ENCODE data around the gene C16orf96. TPM values are rescaled to one million over a fixed set of nuclear protein-coding genes. Genes with fewer than 3 reads are reported as not detected.

The C16orf96 gene
- total RNA-seq, 6 experiments from 2014 or later = 0.06 to 0.24 (median 0.16) TPM; not detected in 1

DNA sequence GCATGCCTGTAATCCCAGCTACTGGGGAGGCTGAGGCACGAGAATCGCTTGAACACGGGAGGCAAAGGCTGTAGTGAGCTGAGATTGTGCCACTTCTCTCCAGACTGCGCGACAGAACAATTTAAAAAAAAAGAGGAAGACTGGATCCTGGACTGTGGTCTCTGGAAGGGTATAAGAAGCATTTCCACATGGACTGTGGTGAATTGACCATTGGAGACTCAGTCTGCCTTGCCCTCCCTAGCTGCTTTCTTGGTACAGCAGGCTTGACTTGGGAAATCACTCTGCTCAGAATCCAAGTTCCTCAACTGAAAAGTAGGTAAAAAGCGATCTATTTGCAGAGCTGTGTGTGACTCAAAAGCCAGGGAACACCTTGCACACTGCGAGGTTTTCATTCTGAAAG is 67.5 kb downstream of the C16orf96 start:
- Histone ChIP-seq H3K27ac (peak overlapping the region in 2 of 3 donors; percentile 95 to 99), H3K9me3 (no peaks in the 10 kb centered on the region), H3K4me3 (peak overlapping the region in 1 of 3 donors; percentile 97), H3K36me3 (no peaks in the 10 kb centered on the region), H3K4me1 (peaks cover 0 to 35% (median 14%) of the 10 kb centered on the region in 4 donors), H3K27me3 (no peaks in the 10 kb centered on the region)
- intact Hi-C loops (cut with DNase I) = no loop called here
- no peak for ATAC-seq
- 83% methylated on average over 4 of the region's 7 CpGs for WGBS (ENCODE audit: insufficient coverage, low coverage, low lambda C conversion rate, missing lambda C conversion rate)
- DNase-seq = no peak
- TF ChIP-seq POLR2A (IDR thresholded peaks at IDR 0.05) = no peak
- TF ChIP-seq, protein P1, sequence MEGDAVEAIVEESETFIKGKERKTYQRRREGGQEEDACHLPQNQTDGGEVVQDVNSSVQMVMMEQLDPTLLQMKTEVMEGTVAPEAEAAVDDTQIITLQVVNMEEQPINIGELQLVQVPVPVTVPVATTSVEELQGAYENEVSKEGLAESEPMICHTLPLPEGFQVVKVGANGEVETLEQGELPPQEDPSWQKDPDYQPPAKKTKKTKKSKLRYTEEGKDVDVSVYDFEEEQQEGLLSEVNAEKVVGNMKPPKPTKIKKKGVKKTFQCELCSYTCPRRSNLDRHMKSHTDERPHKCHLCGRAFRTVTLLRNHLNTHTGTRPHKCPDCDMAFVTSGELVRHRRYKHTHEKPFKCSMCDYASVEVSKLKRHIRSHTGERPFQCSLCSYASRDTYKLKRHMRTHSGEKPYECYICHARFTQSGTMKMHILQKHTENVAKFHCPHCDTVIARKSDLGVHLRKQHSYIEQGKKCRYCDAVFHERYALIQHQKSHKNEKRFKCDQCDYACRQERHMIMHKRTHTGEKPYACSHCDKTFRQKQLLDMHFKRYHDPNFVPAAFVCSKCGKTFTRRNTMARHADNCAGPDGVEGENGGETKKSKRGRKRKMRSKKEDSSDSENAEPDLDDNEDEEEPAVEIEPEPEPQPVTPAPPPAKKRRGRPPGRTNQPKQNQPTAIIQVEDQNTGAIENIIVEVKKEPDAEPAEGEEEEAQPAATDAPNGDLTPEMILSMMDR (IDR thresholded peaks at IDR 0.05) = no peak

DNA sequence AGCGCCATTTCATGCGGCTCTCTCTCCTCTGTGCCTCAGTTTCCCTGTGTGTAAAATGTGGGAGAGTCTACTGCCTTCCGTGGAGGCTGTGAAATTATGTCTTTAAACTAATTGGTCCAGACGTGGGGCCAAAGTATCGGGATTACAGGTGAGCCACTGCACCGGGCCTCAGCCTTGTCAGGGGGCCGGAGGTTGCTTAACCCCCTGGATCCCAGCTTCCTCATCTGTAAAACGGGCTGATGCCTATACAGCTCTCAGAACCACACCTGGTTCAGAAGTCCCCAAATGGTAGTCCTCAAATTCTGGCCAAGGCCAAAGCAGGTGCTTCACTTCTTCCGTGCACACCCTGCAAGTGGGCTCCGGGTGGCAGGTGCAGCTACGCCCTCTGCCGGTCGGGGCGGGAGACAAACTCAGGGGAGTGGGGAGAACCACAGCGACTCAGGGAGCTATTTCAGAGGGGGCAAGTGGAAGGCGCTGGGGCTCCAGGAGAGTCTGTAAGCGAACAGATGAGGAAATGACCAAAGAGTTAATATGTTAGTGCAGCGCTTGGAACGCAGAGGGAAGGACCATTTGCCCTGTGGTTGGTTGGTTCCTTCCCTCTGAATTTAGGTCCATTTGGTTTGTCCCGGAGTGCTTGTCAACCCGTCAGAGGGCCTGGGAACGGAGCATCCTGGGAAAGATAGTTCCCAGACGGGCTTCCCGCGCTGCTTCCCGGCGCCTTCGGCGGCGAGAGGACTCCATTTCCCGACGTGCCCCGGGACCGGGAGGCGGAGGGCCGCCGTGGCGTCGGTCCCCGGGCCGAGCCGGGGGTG is 68.1 kb downstream of the C16orf96 start, which contains the start of gene MGRN1:
Gene MGRN1, plus strand, starts transcription at position 812 of the 812 bp plus-strand sequence. CDS start 135 bp downstream, outside the sequence.
- DNase-seq (peak; percentile 96 to 97 (median 97)), ATAC-seq (peak; percentile 91 to 97 (median 92))
- Histone ChIP-seq H3K9me3 (no peaks in the 10 kb centered on the region), H3K4me1 (peaks cover 0 to 29% (median 11%) of the 10 kb centered on the region in 4 donors), H3K4me3 (peak within 1 kb of the TSS; percentile 92 to 99 (median 97)), H3K27me3 (no peaks in the 10 kb centered on the region), H3K36me3 (no peaks in the 10 kb centered on the region), H3K27ac (peak within 1 kb of the TSS; percentile 95 to 99 (median 99))
- TF ChIP-seq, protein P1 (IDR thresholded peaks at IDR 0.05) = peak; percentile 93 to 96 (median 95)
- TF ChIP-seq POLR2A (IDR thresholded peaks at IDR 0.05) = no peak
- WGBS (ENCODE audit: insufficient coverage, low coverage, low lambda C conversion rate, missing lambda C conversion rate) = 1% methylated on average over 16 of the region's 42 CpGs
- intact Hi-C loops (cut with DNase I) = no loop called here

DNA sequence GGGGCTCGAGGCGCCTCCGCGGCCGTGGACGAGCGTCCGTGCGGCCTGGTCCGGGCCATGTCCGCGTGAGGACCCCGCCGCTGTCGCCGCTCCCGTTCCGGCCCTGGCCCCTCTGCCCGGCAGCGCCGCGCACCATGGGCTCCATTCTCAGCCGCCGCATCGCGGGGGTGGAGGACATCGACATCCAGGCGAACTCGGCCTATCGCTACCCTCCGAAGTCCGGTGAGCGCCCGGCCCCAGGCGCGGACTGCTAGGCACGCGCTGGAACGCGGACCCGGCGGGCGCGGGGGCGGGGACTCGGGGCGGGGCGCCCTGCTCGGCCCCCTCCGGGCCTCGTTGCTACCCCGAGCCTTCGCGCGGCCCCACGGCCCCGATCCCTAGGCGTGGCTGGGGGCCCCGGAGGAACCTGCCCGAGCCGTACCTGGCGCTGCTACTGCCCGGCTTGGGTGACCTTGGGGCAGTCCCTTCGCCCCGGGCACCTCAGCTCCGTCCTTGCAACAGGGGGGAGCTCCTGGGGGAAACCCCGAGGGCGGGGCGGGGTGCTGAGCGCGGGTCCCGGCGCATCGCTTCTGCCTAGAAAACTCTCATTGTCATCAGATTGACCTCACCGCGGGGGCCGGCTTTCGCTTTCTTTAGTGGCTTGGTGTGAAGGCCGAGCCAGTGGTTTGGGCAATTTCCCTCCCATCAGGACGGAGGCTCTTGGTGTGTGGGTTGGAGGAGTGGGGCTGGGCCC is 68.9 kb downstream of the C16orf96 start:
- ATAC-seq (peak; percentile 14 to 45 (median 32)), DNase-seq (peak; percentile 66 to 83 (median 82))
- H3K9me3 ChIP-seq = no peaks in the 10 kb centered on the region
- H3K36me3 ChIP-seq = no peaks in the 10 kb centered on the region
- TF ChIP-seq, protein P1 (IDR thresholded peaks at IDR 0.05) = no peak
- TF ChIP-seq POLR2A (IDR thresholded peaks at IDR 0.05) = peak; percentile 97
- WGBS (ENCODE audit: insufficient coverage, low coverage, low lambda C conversion rate, missing lambda C conversion rate) = 0% methylated on average over 7 of the region's 80 CpGs
- intact Hi-C loops (cut with DNase I) = no loop called here
- H3K4me1 ChIP-seq = peaks cover 0 to 21% (median 7%) of the 10 kb centered on the region in 4 donors
- H3K4me3 ChIP-seq = peak overlapping the region; percentile 92 to 99 (median 97)
- no peaks in the 10 kb centered on the region for H3K27me3 ChIP-seq
- peak overlapping the region; percentile 95 to 99 (median 99) for H3K27ac ChIP-seq

DNA sequence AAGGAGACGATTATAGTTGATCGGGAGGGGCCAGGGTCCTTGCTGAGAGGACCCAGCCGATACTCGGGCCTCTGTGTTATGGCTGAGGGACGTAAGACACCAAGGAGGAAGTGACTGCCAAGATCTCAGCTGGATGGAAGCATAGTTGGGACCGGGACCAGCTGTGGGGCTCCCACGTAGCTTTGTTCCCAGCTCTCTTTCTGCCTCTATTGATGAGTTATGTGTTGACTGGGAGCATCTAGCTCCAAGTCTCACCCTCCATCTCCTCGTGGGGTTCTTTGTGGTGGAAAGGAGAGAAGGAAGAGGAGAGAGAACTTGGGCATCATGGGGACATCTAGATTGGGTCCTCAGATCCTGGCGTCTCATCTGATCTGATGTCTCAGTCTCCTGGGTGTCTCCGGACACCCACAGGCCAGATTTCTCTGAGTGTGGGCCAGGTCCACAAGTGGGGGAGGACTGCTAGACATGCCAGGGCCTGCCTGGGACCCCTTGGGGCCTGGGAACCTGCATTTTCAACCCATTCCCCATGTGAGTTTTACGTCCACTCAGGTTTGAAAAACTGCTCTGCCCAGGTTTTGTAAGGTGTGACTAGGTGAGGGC is 69.5 kb downstream of the C16orf96 start:
- Histone ChIP-seq H3K27me3 (no peaks in the 10 kb centered on the region), H3K36me3 (no peaks in the 10 kb centered on the region), H3K4me1 (peaks cover 0 to 17% (median 7%) of the 10 kb centered on the region in 4 donors), H3K4me3 (peak overlapping the region; percentile 92 to 99 (median 97)), H3K9me3 (no peaks in the 10 kb centered on the region), H3K27ac (peak overlapping the region; percentile 95 to 99 (median 99))
- WGBS (ENCODE audit: insufficient coverage, low coverage, low lambda C conversion rate, missing lambda C conversion rate) = 8% methylated on average over 7 of the region's 11 CpGs
- TF ChIP-seq, protein P1 (IDR thresholded peaks at IDR 0.05) = no peak
- no peak for TF ChIP-seq POLR2A (IDR thresholded peaks at IDR 0.05)
- DNase-seq = no peak
- intact Hi-C loops (cut with DNase I) = no loop called here
- peak in 1 of 4 donors; percentile 1 for ATAC-seq
